K562 (cell line): ENCODE measurements around the gene TDRD9. TPM values are rescaled to one million over a fixed set of nuclear protein-coding genes. Genes with fewer than 3 reads are reported as not detected.

Source experiments
- ATAC-seq: fragments of 200-7000 bp; cut with Tn5 transposase; 3 replicates; pipeline ENCODE4 v1.9.1; 2020; ENCODE audit warnings: moderate library complexity
- BruUV-seq: library from RNA; stranded (reverse); fragments of 400-500 nt; replicated peaks from 2 replicates; lab custom pipeline; 2021; lab: Mats Ljungman, UMichigan
- CTCF ChIA-PET: fragments of 300-600 bp; formaldehyde crosslinking; extraction: SDS; loops from one replicate; lab custom pipeline; 2021; ENCODE audit warnings: low intra/inter-chr PET ratio; lab: Yijun Ruan, JAX
- POLR2A ChIA-PET: fragments of 300-600, 350-650 bp; sonication (Branson Sonifier 250); formaldehyde crosslinking; extraction: SDS; loops from one replicate; lab custom pipeline; 2021; ENCODE audit warnings: antibody characterized with exemption, inconsistent platforms; lab: Yijun Ruan, JAX
- DNase-seq, 4 experiments: peaks; one replicate each; pipeline versions ENCODE4 v3.0.0 to v3.0.0-alpha.2; 2011 to 2018; ENCODE audit warnings: low spot score in 3 of 4, mixed read lengths in 3 of 4; ENCODE audit errors: extremely low read depth in 1 of 4
- FAIRE-seq: peaks from 2 replicates; lab custom pipeline; 2011; peaks lifted over from hg19 to GRCh38; lab: Jason Lieb, UNC
- H2AFZ ChIP-seq: 2 replicates; pipeline ENCODE4 v1.6.0; 2011; ENCODE audit warnings: low read depth, low read length, control low read depth, inconsistent platforms
- H3K27ac ChIP-seq: fragments of 200-600 bp; 3 replicates; pipeline ENCODE4 v1.8.0; 2011; ENCODE audit warnings: low read depth, mild to moderate bottlenecking, control low read depth, inconsistent platforms, low read length, moderate library complexity, mixed read lengths; ENCODE audit errors: extremely low read depth
- H3K27me3 ChIP-seq, 2 experiments: fragments of 300-600 bp in 1 of 2; 2 replicates in 1 of 2; 3 replicates in 1 of 2; pipeline versions ENCODE4 v1.6.0 to v1.8.0; 2011; ENCODE audit warnings: inconsistent platforms in 2 of 2, low read length in 2 of 2, mild to moderate bottlenecking in 1 of 2, mixed read lengths in 1 of 2, moderate library complexity in 1 of 2; ENCODE audit not compliant: control insufficient read depth in 2 of 2, insufficient read depth in 2 of 2
- H3K36me3 ChIP-seq: fragments of 300-600 bp; 3 replicates; pipeline ENCODE4 v1.8.0; 2011; ENCODE audit warnings: mild to moderate bottlenecking, low read length, inconsistent platforms; ENCODE audit not compliant: control insufficient read depth, insufficient read depth
- H3K4me1 ChIP-seq, 2 experiments: fragments of 200-600 bp in 1 of 2; replicated peaks in 1 of 2; 2 replicates in 1 of 2; 3 replicates in 1 of 2; pipeline versions ENCODE4 v1.5.1 to v1.8.0; 2011; ENCODE audit warnings: inconsistent platforms in 2 of 2, low read length in 2 of 2, mild to moderate bottlenecking in 1 of 2, mixed read lengths in 1 of 2, moderate library complexity in 1 of 2; ENCODE audit not compliant: control insufficient read depth in 2 of 2, insufficient read depth in 2 of 2
- H3K4me2 ChIP-seq: 2 replicates; pipeline ENCODE4 v1.6.1; 2011; ENCODE audit warnings: low read length, control low read depth, inconsistent platforms, mixed read lengths; ENCODE audit not compliant: insufficient read depth
- H3K4me3 ChIP-seq: fragments of 200-600 bp; sonication (generic), shearing (Covaris generic); 2 replicates; pipeline ENCODE4 v1.5.1; 2016; ENCODE audit warnings: control low read depth, inconsistent platforms
- H3K79me2 ChIP-seq: fragments of 200-600 bp; 3 replicates; pipeline ENCODE4 v1.8.0; 2011; ENCODE audit warnings: low read length, inconsistent platforms; ENCODE audit not compliant: control insufficient read depth, insufficient read depth
- H3K9ac ChIP-seq, 2 experiments: 2 replicates each; pipeline versions ENCODE4 v1.6.0 to v1.6.1; 2011; ENCODE audit warnings: low read depth in 2 of 2, low read length in 2 of 2, control low read depth in 1 of 2, inconsistent platforms in 1 of 2, mild to moderate bottlenecking in 1 of 2, mixed read lengths in 1 of 2; ENCODE audit not compliant: insufficient read depth in 1 of 2
- H3K9me1 ChIP-seq: one replicate; pipeline ENCODE4 v1.6.0; 2011; ENCODE audit warnings: inconsistent platforms, mild to moderate bottlenecking, low read length, moderate library complexity; ENCODE audit not compliant: control insufficient read depth, insufficient read depth
- H3K9me3 ChIP-seq: replicated peaks from 2 replicates; pipeline ENCODE4 v1.5.1; 2011; ENCODE audit warnings: low read depth, low read length, inconsistent platforms; ENCODE audit not compliant: control insufficient read depth, insufficient read depth
- H4K20me1 ChIP-seq: replicated peaks from 2 replicates; pipeline ENCODE4 v1.6.1; 2011; ENCODE audit warnings: low read length, inconsistent platforms, mixed read lengths; ENCODE audit not compliant: control insufficient read depth, insufficient read depth
- BMI1 ChIP-seq: fragments of 150-350 bp; IDR thresholded peaks from 2 replicates; pipeline ENCODE4 v1.6.1; 2014; ENCODE audit warnings: low read length
- CEBPG ChIP-seq, 3 experiments: fragments of 200-800 bp in 1 of 3; sonication (Bioruptor generic) in 1 of 3; sonication (generic) in 1 of 3; formaldehyde crosslinking in 1 of 3; IDR thresholded peaks in 2 of 3; conservative IDR thresholded peaks in 1 of 3; 2 replicates each; pipeline versions ENCODE4 v1.6.1 to v1.8.0; 2016 to 2022; ENCODE audit warnings: missing compliant biosample characterization in 2 of 3, missing genetic modification characterization in 2 of 3, mild to moderate bottlenecking in 1 of 3, missing genetic modification reagents in 1 of 3
- E4F1 ChIP-seq: fragments of 250-450 bp; sonication (Bioruptor Pico); IDR thresholded peaks from 2 replicates; pipeline ENCODE4 v1.5.0; 2021; ENCODE audit warnings: mild to moderate bottlenecking, borderline replicate concordance
- HDAC2 ChIP-seq: fragments of 450-650 bp; IDR thresholded peaks from 2 replicates; pipeline ENCODE4 v1.6.1; 2016; ENCODE audit warnings: mild to moderate bottlenecking
- HNRNPL ChIP-seq: fragments of 200-400 bp; formaldehyde crosslinking; IDR thresholded peaks from 2 replicates; pipeline ENCODE4 v1.6.1; 2017; ENCODE audit warnings: low read depth, mild to moderate bottlenecking, low read length
- KAT8 ChIP-seq: fragments of 450-650 bp; IDR thresholded peaks from 2 replicates; pipeline ENCODE4 v1.6.1; 2016; ENCODE audit warnings: low read depth, mild to moderate bottlenecking
- NFRKB ChIP-seq: fragments of 450-650 bp; IDR thresholded peaks from 2 replicates; pipeline ENCODE4 v1.6.1; 2016; ENCODE audit warnings: low read depth
- NR4A1 ChIP-seq, 2 experiments: fragments of 250-450 bp in 1 of 2; fragments of 450-650 bp in 1 of 2; sonication (Bioruptor Pico) in 1 of 2; IDR thresholded peaks; 2 replicates each; pipeline versions ENCODE4 v1.4.0 to v1.6.1; 2016 to 2020; ENCODE audit warnings: mild to moderate bottlenecking in 2 of 2, missing compliant biosample characterization in 1 of 2, missing genetic modification characterization in 1 of 2, moderate library complexity in 1 of 2
- SPI1 ChIP-seq: IDR thresholded peaks from 2 replicates; pipeline ENCODE4 v1.6.1; 2011; ENCODE audit warnings: low read depth, low read length, control low read depth, borderline replicate concordance
- ZKSCAN1 ChIP-seq: fragments of 150-350 bp; IDR thresholded peaks from 2 replicates; pipeline ENCODE4 v1.6.1; 2016; ENCODE audit warnings: low read depth, low read length
- ZNF778 ChIP-seq: fragments of 450-650 bp; formaldehyde crosslinking; IDR thresholded peaks from 2 replicates; pipeline ENCODE4 v1.4.0; 2020; ENCODE audit warnings: mild to moderate bottlenecking, moderate library complexity
- WGBS: fragments of 100-300 bp; shearing (Covaris generic); methylation state at CpG from one replicate; pipeline ENCODE4 v1.1.6; 2016; ENCODE audit warnings: low coverage, mixed read lengths; ENCODE audit not compliant: insufficient coverage; ENCODE audit errors: missing lambda C conversion rate; 5-methylcytosine and 5-hydroxymethylcytosine counted together
- in situ Hi-C: fragments of 300-500 bp; cut with MboI; formaldehyde crosslinking; loops from 4 replicates; pipeline ENCODE4 v1.15.0; 2018; ENCODE audit warnings: inconsistent platforms, mixed read lengths
- intact Hi-C: fragments of 100-400 bp; cut with micrococcal nuclease; formaldehyde crosslinking; loops from 2 replicates; pipeline ENCODE4 v1.14.2; 2022
- polyA plus RNA-seq, 8 experiments: library from polyadenylated mRNA; depleted of rRNA in 4 of 8; stranded (reverse) in 5 of 8; unstranded in 3 of 8; fragments of >200 nt; fragmentation: Nextera tagmentation in 2 of 8; fragmentation: Illumina TruSeq in 1 of 8; extraction: Ambion mirVana in 2 of 8; extraction: Trizol in 1 of 8; gene quantifications; 2 replicates each; pipeline versions ENCODE4 v1.2.1 to v1.2.3, GENCODE V29; 2011 to 2014; ENCODE audit warnings: inconsistent platforms in 1 of 8, missing spikeins in 1 of 8
- total RNA-seq, 7 experiments: library from RNA; depleted of rRNA in 6 of 7; stranded (reverse); fragments of >200 nt in 6 of 7; fragmentation: Illumina TruSeq in 2 of 7; extraction: Trizol in 2 of 7; gene quantifications; 2 replicates each; pipeline versions ENCODE4 v1.2.1 to v1.2.3, GENCODE V29; 2011 to 2021; ENCODE audit warnings: low replicate concordance in 1 of 7
- TF ChIP-seq, protein P1 (sequence below): fragments of 250-450 bp; sonication (Bioruptor Pico); IDR thresholded peaks from 2 replicates; pipeline ENCODE4 v1.8.0; 2022; ENCODE audit warnings: moderate library complexity, mild to moderate bottlenecking, inconsistent platforms

The TDRD9 gene
- total and polyA plus RNA-seq, 9 of the 15 experiments (the other 6 are each of a cell fraction or from before 2014, with no cell fraction given), result 0.04 to 0.14 (median 0.04) TPM; not detected in 5

GRCh38 chr14:103899316-103899715 is 28.9 kb upstream of the TDRD9 start:
- Histone ChIP-seq H2AFZ (no peak overlapping the region), H3K36me3 (no peaks in the 10 kb centered on the region), H3K79me2 (no peaks in the 10 kb centered on the region), H3K4me1 (peaks cover 0 to 9% of the 10 kb centered on the region in 2 experiments; a peak in 2 of 5 replicates), H3K4me2 (no peak overlapping the region), H3K27me3 (peaks cover 13 to 38% of the 10 kb centered on the region in 2 experiments; a peak in 3 of 5 replicates), H3K4me3 (no peak overlapping the region), H3K9me1 (no peaks in the 10 kb centered on the region), H4K20me1 (0 out of 2 replicates have a peak, but pooled peaks cover 2% of the 10 kb centered on the region), H3K9me3 (no peaks in the 10 kb centered on the region), H3K27ac (no peak overlapping the region), H3K9ac (no peak overlapping the region)
- in situ Hi-C loops (no loop called here), intact Hi-C loops (no loop called here)
- ATAC-seq (no peak), DNase-seq (no peak), FAIRE-seq (no peak)
- POLR2A ChIA-PET, result no interaction called here
- 3% methylated on average over 4 of the region's 13 CpGs for WGBS
- no TSS peak for BruUV-seq
- CTCF ChIA-PET, result no interaction called here
- TF ChIP-seq, protein P1, sequence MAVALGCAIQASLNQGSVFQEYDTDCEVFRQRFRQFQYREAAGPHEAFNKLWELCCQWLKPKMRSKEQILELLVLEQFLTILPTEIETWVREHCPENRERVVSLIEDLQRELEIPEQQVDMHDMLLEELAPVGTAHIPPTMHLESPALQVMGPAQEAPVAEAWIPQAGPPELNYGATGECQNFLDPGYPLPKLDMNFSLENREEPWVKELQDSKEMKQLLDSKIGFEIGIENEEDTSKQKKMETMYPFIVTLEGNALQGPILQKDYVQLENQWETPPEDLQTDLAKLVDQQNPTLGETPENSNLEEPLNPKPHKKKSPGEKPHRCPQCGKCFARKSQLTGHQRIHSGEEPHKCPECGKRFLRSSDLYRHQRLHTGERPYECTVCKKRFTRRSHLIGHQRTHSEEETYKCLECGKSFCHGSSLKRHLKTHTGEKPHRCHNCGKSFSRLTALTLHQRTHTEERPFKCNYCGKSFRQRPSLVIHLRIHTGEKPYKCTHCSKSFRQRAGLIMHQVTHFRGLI (CRISPR knock-in tag), result no peak
- 0 out of 2 replicates have a peak, but pooled peaks have one; percentile 18 for TF ChIP-seq SPI1

DNA sequence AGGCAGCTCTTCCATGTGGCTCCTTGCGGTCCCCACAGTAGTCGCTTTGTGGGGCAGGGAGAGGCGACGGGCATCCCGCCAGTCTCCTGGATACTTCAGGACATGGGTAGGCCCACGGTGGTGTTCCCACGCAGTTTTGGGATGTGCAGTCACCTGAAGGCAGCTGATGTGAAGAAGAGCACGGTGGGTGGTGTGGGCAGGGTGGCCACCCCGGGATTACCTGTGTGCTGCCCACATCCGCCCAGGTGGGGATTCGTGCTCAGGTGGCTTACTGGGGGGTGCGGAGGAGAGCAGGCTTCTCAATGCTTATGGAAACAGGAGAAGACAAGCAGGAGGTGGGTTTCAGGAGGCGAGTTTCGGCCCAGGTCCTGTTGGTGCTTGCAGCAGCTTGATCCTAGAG is 28.4 kb upstream of the TDRD9 start:
- ChIA-PET CTCF (no interaction called here), POLR2A (interaction anchor here (0.8 kb wide), 1 partner anchor 17 kb away, joined by 3 read pairs; no protein-coding TSS in a partner anchor)
- no peak for ATAC-seq
- H3K9ac ChIP-seq, result no peak overlapping the region
- in situ Hi-C loops, result no loop called here
- no peak for DNase-seq
- H3K36me3 ChIP-seq, result no peaks in the 10 kb centered on the region
- 27% methylated on average over 14 of the region's 14 CpGs for WGBS
- peaks cover 0 to 4% of the 10 kb centered on the region in 2 experiments; a peak in 2 of 5 replicates for H3K4me1 ChIP-seq
- H4K20me1 ChIP-seq, result 0 out of 2 replicates have a peak, but pooled peaks cover 2% of the 10 kb centered on the region
- intact Hi-C loops, result no loop called here
- no peak overlapping the region for H2AFZ ChIP-seq
- H3K9me1 ChIP-seq, result no peaks in the 10 kb centered on the region
- H3K27me3 ChIP-seq, result peaks cover 13 to 33% of the 10 kb centered on the region in 2 experiments; a peak in 3 of 5 replicates
- H3K9me3 ChIP-seq, result no peaks in the 10 kb centered on the region
- no peak overlapping the region for H3K27ac ChIP-seq
- no peak for FAIRE-seq
- no peak overlapping the region for H3K4me2 ChIP-seq
- no peaks in the 10 kb centered on the region for H3K79me2 ChIP-seq
- no TSS peak for BruUV-seq
- H3K4me3 ChIP-seq, result no peak overlapping the region
- no peak for TF ChIP-seq E4F1 (CRISPR knock-in tag)
- TF ChIP-seq BMI1, result no peak
- no peak for TF ChIP-seq ZKSCAN1
- TF ChIP-seq NFRKB, result no peak
- TF ChIP-seq NR4A1 (CRISPR knock-in tag; IDR thresholded peaks at IDR 0.05), result no peak
- TF ChIP-seq NR4A1 (tag; IDR thresholded peaks at IDR 0.05), result no peak
- TF ChIP-seq HNRNPL, result no peak
- no peak for TF ChIP-seq KAT8
- no peak for TF ChIP-seq CEBPG (CRISPR knock-in tag; IDR thresholded peaks at IDR 0.05)
- TF ChIP-seq CEBPG (tag; conservative IDR thresholded peaks at IDR 0.05 in 1 of 2, IDR thresholded peaks at IDR 0.05 in 1 of 2), result no peak
- TF ChIP-seq ZNF778 (CRISPR knock-in tag), result no peak
- TF ChIP-seq HDAC2, result no peak
